Glutamatergic neuron (in vitro differentiated cells): ENCODE measurements around the gene BCAP31. TPM values are rescaled to one million over a fixed set of nuclear protein-coding genes. Genes with fewer than 3 reads are reported as not detected.

Experiments
- DNase-seq: peaks from one replicate; pipeline ENCODE4 v3.0.0; 2022
- H3K27ac Mint-ChIP-seq: one replicate; pipeline ENCODE4 v1.8.0; 2020; ENCODE audit warnings: mild to moderate bottlenecking, mixed read lengths, inconsistent platforms; ENCODE audit not compliant: unreplicated experiment
- H3K27me3 Mint-ChIP-seq: one replicate; pipeline ENCODE4 v1.8.0; 2020; ENCODE audit warnings: mild to moderate bottlenecking, moderate library complexity, mixed read lengths, inconsistent platforms; ENCODE audit not compliant: unreplicated experiment
- H3K36me3 Mint-ChIP-seq: one replicate; pipeline ENCODE4 v1.8.0; 2020; ENCODE audit warnings: mild to moderate bottlenecking, mixed read lengths, inconsistent platforms; ENCODE audit not compliant: unreplicated experiment
- H3K4me1 Mint-ChIP-seq: one replicate; pipeline ENCODE4 v1.8.0; 2020; ENCODE audit warnings: mild to moderate bottlenecking, low read depth, mixed read lengths, inconsistent platforms; ENCODE audit not compliant: unreplicated experiment
- H3K4me3 Mint-ChIP-seq: one replicate; pipeline ENCODE4 v1.8.0; 2020; ENCODE audit warnings: mild to moderate bottlenecking, mixed read lengths, inconsistent platforms; ENCODE audit not compliant: unreplicated experiment
- H3K9me3 Mint-ChIP-seq: one replicate; pipeline ENCODE4 v1.8.0; 2020; ENCODE audit warnings: mild to moderate bottlenecking, moderate library complexity, mixed read lengths, inconsistent platforms; ENCODE audit not compliant: unreplicated experiment
- CTCF ChIP-seq: fragments of 200-600 bp; sonication (generic); IDR thresholded peaks from one replicate; pipeline ENCODE4 v1.5.0; 2021; ENCODE audit not compliant: partially characterized antibody, unreplicated experiment
- total RNA-seq: library from RNA; stranded (reverse); fragmentation: NEBNext Ultra II Directional; extraction: Animal tissue kit (Norgen Biotek cat#: 25700); gene quantifications from one replicate; pipeline ENCODE4 v1.2.1, GENCODE V29; 2021; ENCODE audit not compliant: unreplicated experiment

BCAP31 gene
- total RNA-seq, 1 donor from 2014 or later = 155 TPM

- DNase-seq = no peak
- H3K27me3 Mint-ChIP-seq = no peaks in the 10 kb centered on the region
- H3K27ac Mint-ChIP-seq = no peak overlapping the region
- H3K4me1 Mint-ChIP-seq = peaks cover 2% of the 10 kb centered on the region
- H3K9me3 Mint-ChIP-seq = no peaks in the 10 kb centered on the region
- no peak for TF ChIP-seq CTCF
- H3K36me3 Mint-ChIP-seq = no peaks in the 10 kb centered on the region
- no peak overlapping the region for H3K4me3 Mint-ChIP-seq
These were observed 35.7 kb downstream of the BCAP31 start for GRCh38 chrX:153688506-153688905.

GRCh38 chrX:153688071-153688470 lies 36.1 kb downstream of the BCAP31 start:
- no peaks in the 10 kb centered on the region for H3K9me3 Mint-ChIP-seq
- H3K4me3 Mint-ChIP-seq = no peak overlapping the region
- H3K27ac Mint-ChIP-seq = no peak overlapping the region
- DNase-seq = no peak
- H3K36me3 Mint-ChIP-seq = no peaks in the 10 kb centered on the region
- peaks cover 2% of the 10 kb centered on the region for H3K4me1 Mint-ChIP-seq
- no peaks in the 10 kb centered on the region for H3K27me3 Mint-ChIP-seq
- TF ChIP-seq CTCF = no peak

GRCh38 chrX:153687121-153688039 lies 36.8 kb downstream of the BCAP31 start, which contains the start of gene SLC6A8:
Gene SLC6A8 (plus strand): TSS chrX:153687926. CDS start chrX:153688575, 649 bp downstream.
- Mint-ChIP-seq H3K4me3 (peak within 1 kb of the TSS; percentile 55), H3K27me3 (no peaks in the 10 kb centered on the region), H3K4me1 (peaks cover 2% of the 10 kb centered on the region), H3K27ac (peak within 1 kb of the TSS; percentile 76), H3K9me3 (no peaks in the 10 kb centered on the region), H3K36me3 (no peaks in the 10 kb centered on the region)
- TF ChIP-seq CTCF = peak; percentile 31
- DNase-seq = peak; percentile 77

GRCh38 chrX:153686711-153687110 lies 37.5 kb downstream of the BCAP31 start:
- H3K9me3 Mint-ChIP-seq = no peaks in the 10 kb centered on the region
- no peak for TF ChIP-seq CTCF
- H3K4me3 Mint-ChIP-seq = peak overlapping the region; percentile 55
- H3K27me3 Mint-ChIP-seq = no peaks in the 10 kb centered on the region
- peak overlapping the region; percentile 76 for H3K27ac Mint-ChIP-seq
- no peak for DNase-seq
- peaks cover 2% of the 10 kb centered on the region for H3K4me1 Mint-ChIP-seq
- H3K36me3 Mint-ChIP-seq = no peaks in the 10 kb centered on the region
